Fibroblast of lung (primary cell): ENCODE measurements around the gene PRLR. TPM values are rescaled to one million over a fixed set of nuclear protein-coding genes. Genes with fewer than 3 reads are reported as not detected.
"Not testable (repeated sequence)": the region's sequence is repeated elsewhere in the genome, so short reads cannot be mapped to it uniquely, and the experiment has no call there.

Experiments
- DNase-seq, 2 donors: peaks; one replicate each; pipeline versions ENCODE4 v3.0.0 to v3.0.0-alpha.2; 2010; ENCODE audit warnings: low read depth in 2 of 2
- H2AFZ ChIP-seq: 2 replicates; pipeline ENCODE4 v1.5.1; 2012; ENCODE audit warnings: low read length, control low read depth, inconsistent platforms
- H3K27ac ChIP-seq: 2 replicates; pipeline ENCODE4 v1.5.1; 2011; ENCODE audit warnings: low read length, control low read depth; ENCODE audit not compliant: insufficient read depth
- H3K27me3 ChIP-seq: 2 replicates; pipeline ENCODE4 v1.5.1; 2011; ENCODE audit warnings: mild to moderate bottlenecking, low read length; ENCODE audit not compliant: control insufficient read depth, insufficient read depth
- H3K36me3 ChIP-seq: 2 replicates; pipeline ENCODE4 v1.5.1; 2011; ENCODE audit warnings: low read length; ENCODE audit not compliant: control insufficient read depth, insufficient read depth
- H3K4me1 ChIP-seq: 2 replicates; pipeline ENCODE4 v1.5.1; 2011; ENCODE audit warnings: low read length; ENCODE audit not compliant: control insufficient read depth, insufficient read depth; ENCODE audit errors: extremely low read depth
- H3K4me2 ChIP-seq: 2 replicates; pipeline ENCODE4 v1.5.1; 2011; ENCODE audit warnings: low read length, control low read depth; ENCODE audit not compliant: insufficient read depth; ENCODE audit errors: extremely low read depth
- H3K4me3 ChIP-seq, 4 experiments: fragments of 200-600 bp in 1 of 4; sonication (generic) in 1 of 4; replicated peaks in 1 of 4; 2 replicates each; pipeline ENCODE4 v1.5.1; 2011 to 2016; ENCODE audit warnings: low read length in 4 of 4, low read depth in 3 of 4, mild to moderate bottlenecking in 3 of 4, control low read depth in 2 of 4, inconsistent platforms in 1 of 4, mixed read lengths in 1 of 4; ENCODE audit not compliant: insufficient read depth in 1 of 4; ENCODE audit errors: control extremely low read depth in 1 of 4
- H3K79me2 ChIP-seq: 2 replicates; pipeline ENCODE4 v1.5.1; 2012; ENCODE audit warnings: mild to moderate bottlenecking, low read length, inconsistent platforms; ENCODE audit not compliant: control insufficient read depth, insufficient read depth
- H3K9ac ChIP-seq: 2 replicates; pipeline ENCODE4 v1.5.1; 2011; ENCODE audit warnings: mild to moderate bottlenecking, low read length, control low read depth; ENCODE audit not compliant: insufficient read depth
- H3K9me3 ChIP-seq: 2 replicates; pipeline ENCODE4 v1.5.1; 2012; ENCODE audit warnings: low read depth, low read length; ENCODE audit not compliant: control insufficient read depth, insufficient read depth
- H4K20me1 ChIP-seq: 2 replicates; pipeline ENCODE4 v1.5.1; 2011; ENCODE audit warnings: low read length; ENCODE audit not compliant: control insufficient read depth, insufficient read depth; ENCODE audit errors: extremely low read depth
- EZH2 ChIP-seq: IDR thresholded peaks from 2 replicates; pipeline ENCODE4 v1.5.1; 2012; ENCODE audit warnings: low read length, control low read depth, mild to moderate bottlenecking; ENCODE audit errors: missing control alignments
- polyA plus RNA-seq, 2 donors: library from polyadenylated mRNA; depleted of rRNA in 1 of 2; stranded (reverse) in 1 of 2; unstranded in 1 of 2; fragments of >200 nt; gene quantifications; 2 replicates each; pipeline ENCODE4 v1.2.1, GENCODE V29; 2011 to 2012; ENCODE audit warnings: missing spikeins in 1 of 2
- total RNA-seq: library from RNA; depleted of rRNA; stranded (reverse); fragments of >200 nt; gene quantifications from 2 replicates; pipeline ENCODE4 v1.2.1, GENCODE V29; 2014
- TF ChIP-seq, protein P1 (sequence below), 2 donors: IDR thresholded peaks in 1 of 2; conservative IDR thresholded peaks in 1 of 2; 1 replicate in 1 of 2; 2 replicates in 1 of 2; pipeline ENCODE4 v1.5.1; 2011 to 2012; ENCODE audit warnings: low read length in 2 of 2, control low read depth in 1 of 2, inconsistent platforms in 1 of 2, low read depth in 1 of 2, mild to moderate bottlenecking in 1 of 2

Gene PRLR
- total and polyA plus RNA-seq, 2 donors (not counting 1 experiment from before 2014, with no cell fraction given) = 0.33 to 0.41 TPM

DNA sequence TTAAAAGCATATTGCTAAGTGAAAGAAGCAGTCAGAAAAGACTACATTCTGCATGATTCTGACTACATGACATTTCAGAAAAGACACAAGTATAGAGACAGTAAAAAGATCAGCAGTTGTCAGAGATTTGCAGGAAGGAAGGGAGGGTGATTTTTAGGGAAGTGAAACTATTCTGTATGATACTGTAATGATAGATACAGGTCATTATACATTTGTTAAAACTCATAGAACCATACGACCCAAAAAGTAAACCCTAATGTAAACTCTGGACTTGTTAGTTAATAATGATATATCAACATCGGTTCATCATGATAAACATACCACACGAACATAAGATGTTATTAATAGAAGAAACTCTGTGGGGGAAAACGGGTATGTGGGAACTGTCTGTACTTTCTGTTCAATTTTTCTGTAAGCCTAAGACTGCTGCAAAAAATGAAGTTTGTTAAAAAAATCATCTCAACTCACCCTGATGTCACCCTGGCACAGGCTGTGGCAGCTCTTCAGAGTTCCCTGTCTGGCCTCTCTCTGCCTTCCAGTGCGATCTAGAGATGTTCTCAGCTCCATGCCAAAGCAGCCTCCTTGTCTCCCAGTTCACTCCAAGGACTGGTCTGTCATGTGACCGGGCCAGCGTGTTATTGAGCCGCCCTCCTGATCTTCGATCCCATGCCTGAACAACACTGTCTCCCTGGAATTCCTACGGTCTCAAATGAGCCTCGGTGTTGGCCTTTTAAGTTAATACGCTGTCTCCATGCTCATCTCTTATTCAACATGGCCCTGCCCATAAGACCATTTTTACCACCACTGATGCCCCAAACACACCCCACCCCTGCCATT lies 35.4 kb downstream of the PRLR start:
- no peaks in the 10 kb centered on the region for H3K36me3 ChIP-seq
- H3K9me3 ChIP-seq = no peaks in the 10 kb centered on the region
- H3K4me2 ChIP-seq = no peak overlapping the region
- H3K27ac ChIP-seq = no peak overlapping the region
- no peak overlapping the region for H2AFZ ChIP-seq
- TF ChIP-seq EZH2 = no peak
- TF ChIP-seq, protein P1, sequence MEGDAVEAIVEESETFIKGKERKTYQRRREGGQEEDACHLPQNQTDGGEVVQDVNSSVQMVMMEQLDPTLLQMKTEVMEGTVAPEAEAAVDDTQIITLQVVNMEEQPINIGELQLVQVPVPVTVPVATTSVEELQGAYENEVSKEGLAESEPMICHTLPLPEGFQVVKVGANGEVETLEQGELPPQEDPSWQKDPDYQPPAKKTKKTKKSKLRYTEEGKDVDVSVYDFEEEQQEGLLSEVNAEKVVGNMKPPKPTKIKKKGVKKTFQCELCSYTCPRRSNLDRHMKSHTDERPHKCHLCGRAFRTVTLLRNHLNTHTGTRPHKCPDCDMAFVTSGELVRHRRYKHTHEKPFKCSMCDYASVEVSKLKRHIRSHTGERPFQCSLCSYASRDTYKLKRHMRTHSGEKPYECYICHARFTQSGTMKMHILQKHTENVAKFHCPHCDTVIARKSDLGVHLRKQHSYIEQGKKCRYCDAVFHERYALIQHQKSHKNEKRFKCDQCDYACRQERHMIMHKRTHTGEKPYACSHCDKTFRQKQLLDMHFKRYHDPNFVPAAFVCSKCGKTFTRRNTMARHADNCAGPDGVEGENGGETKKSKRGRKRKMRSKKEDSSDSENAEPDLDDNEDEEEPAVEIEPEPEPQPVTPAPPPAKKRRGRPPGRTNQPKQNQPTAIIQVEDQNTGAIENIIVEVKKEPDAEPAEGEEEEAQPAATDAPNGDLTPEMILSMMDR (conservative IDR thresholded peaks at IDR 0.05 in 1 of 2, IDR thresholded peaks at IDR 0.05 in 1 of 2; ENCODE audit: low read depth in 1 of 2, low read length in 2 of 2) = no peak
- H3K27me3 ChIP-seq = peaks cover 17% of the 10 kb centered on the region
- no peak overlapping the region for H3K9ac ChIP-seq
- no peak for DNase-seq
- no peaks in the 10 kb centered on the region for H4K20me1 ChIP-seq
- no peak overlapping the region for H3K4me3 ChIP-seq
- H3K79me2 ChIP-seq = no peaks in the 10 kb centered on the region
- peaks cover 6% of the 10 kb centered on the region for H3K4me1 ChIP-seq

DNA sequence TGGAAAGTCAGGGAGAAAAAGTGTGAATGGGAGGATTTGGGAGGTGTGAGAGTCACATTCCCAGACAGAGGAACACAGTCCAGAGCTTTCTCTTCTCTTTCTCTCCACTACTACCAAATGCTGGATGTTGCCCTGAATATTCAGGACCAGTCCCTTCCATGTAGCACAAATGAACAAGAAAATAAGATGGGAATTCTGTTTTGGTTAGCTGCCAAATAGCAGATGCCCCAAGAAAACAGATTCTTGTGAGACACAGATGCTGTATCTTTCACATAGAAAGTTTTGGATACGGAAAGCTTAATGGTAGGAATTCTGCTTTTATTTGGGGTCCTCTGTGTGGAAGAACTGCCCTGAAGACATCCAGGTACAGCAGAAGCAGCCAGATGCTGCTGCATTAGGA lies 37.8 kb downstream of the PRLR start:
- Histone ChIP-seq H3K27ac (no peak overlapping the region), H4K20me1 (no peaks in the 10 kb centered on the region), H3K27me3 (peaks cover 19% of the 10 kb centered on the region), H3K4me1 (no peaks in the 10 kb centered on the region), H3K9ac (no peak overlapping the region), H2AFZ (no peak overlapping the region), H3K4me3 (no peak overlapping the region), H3K9me3 (no peaks in the 10 kb centered on the region), H3K79me2 (no peaks in the 10 kb centered on the region), H3K36me3 (no peaks in the 10 kb centered on the region), H3K4me2 (no peak overlapping the region)
- TF ChIP-seq, protein P1 (conservative IDR thresholded peaks at IDR 0.05 in 1 of 2, IDR thresholded peaks at IDR 0.05 in 1 of 2; ENCODE audit: low read depth in 1 of 2, low read length in 2 of 2) = no peak
- TF ChIP-seq EZH2 = no peak
- no peak for DNase-seq

DNA sequence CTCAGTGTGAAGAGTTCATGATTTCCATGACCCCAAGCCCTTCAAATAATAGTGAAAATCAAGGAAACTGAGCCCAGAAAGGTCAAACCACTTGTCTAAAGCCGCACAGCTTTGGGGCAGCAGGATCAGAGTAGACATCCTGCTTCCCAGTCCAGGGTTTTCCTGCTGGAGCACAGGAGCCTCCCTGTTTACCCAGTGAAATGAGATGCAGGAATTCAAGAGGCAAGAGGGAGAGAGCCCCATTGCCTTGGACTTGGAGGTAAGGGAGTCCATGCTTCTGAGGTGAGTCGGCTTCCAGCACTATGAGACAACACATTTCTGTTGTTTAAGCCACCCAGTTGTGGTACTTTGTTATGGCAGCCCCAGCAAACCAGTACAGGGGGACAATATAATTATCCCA lies 40.5 kb downstream of the PRLR start:
- peaks cover 15% of the 10 kb centered on the region for H3K27me3 ChIP-seq
- not testable (repeated sequence) for H3K4me2 ChIP-seq, H3K27ac ChIP-seq, H4K20me1 ChIP-seq, H2AFZ ChIP-seq, DNase-seq, H3K36me3 ChIP-seq, H3K79me2 ChIP-seq, H3K9me3 ChIP-seq, H3K4me3 ChIP-seq, H3K4me1 ChIP-seq, H3K9ac ChIP-seq
